SK-N-SH (cell line): ENCODE results near the gene DNAJA2. TPM values are rescaled to one million over a fixed set of nuclear protein-coding genes. Genes with fewer than 3 reads are reported as not detected.

ENCODE experiments used
- CTCF ChIA-PET: fragments of 300-600, 350-600 bp; formaldehyde crosslinking; extraction: SDS; loops from one replicate; lab custom pipeline; 2021; lab: Yijun Ruan, JAX
- POLR2A ChIA-PET: fragments of 350-600 bp; sonication (Branson Sonifier 250); formaldehyde crosslinking; extraction: SDS; loops from one replicate; lab custom pipeline; 2020; ENCODE audit warnings: antibody characterized with exemption, inconsistent platforms; lab: Yijun Ruan, JAX
- DNase-seq: peaks from one replicate; pipeline ENCODE4 v3.0.0; 2012
- H2AFZ ChIP-seq: fragments of 200-600 bp; sonication (generic); 2 replicates; pipeline ENCODE4 v1.8.1; 2016; ENCODE audit warnings: antibody characterized with exemption, mild to moderate bottlenecking, low read depth
- H3F3A ChIP-seq: fragments of 200-600 bp; sonication (generic); replicated peaks from 2 replicates; pipeline ENCODE3; 2016; ENCODE audit warnings: antibody characterized with exemption, mild to moderate bottlenecking; ENCODE audit not compliant: insufficient read depth
- H3K27ac ChIP-seq, 2 experiments: fragments of 200-500 bp in 1 of 2; fragments of 200-600 bp in 1 of 2; sonication (Bioruptor generic) in 1 of 2; sonication (generic), shearing (Covaris generic) in 1 of 2; 2 replicates each; pipeline versions ENCODE4 v1.5.1 to v1.6.1; 2014 to 2016; ENCODE audit warnings: low read depth in 2 of 2, inconsistent platforms in 1 of 2, low read length in 1 of 2, mild to moderate bottlenecking in 1 of 2, mixed read lengths in 1 of 2
- H3K27me3 ChIP-seq: fragments of 200-600 bp; sonication (generic), shearing (Covaris generic); 2 replicates; pipeline ENCODE4 v1.6.1; 2016; ENCODE audit warnings: mixed run types; ENCODE audit not compliant: insufficient read depth
- H3K36me3 ChIP-seq, 2 experiments: fragments of 200-500 bp in 1 of 2; fragments of 200-600 bp in 1 of 2; sonication (Bioruptor generic) in 1 of 2; sonication (generic) in 1 of 2; replicated peaks in 1 of 2; 2 replicates each; pipeline versions ENCODE3 to v1.5.1; 2014 to 2016; ENCODE audit warnings: low read length in 1 of 2, mild to moderate bottlenecking in 1 of 2; ENCODE audit not compliant: insufficient read depth in 2 of 2, control insufficient read depth in 1 of 2
- H3K4me1 ChIP-seq, 2 experiments: fragments of 200-500 bp in 1 of 2; fragments of 200-600 bp in 1 of 2; sonication (Bioruptor generic) in 1 of 2; sonication (generic), shearing (Covaris generic) in 1 of 2; 2 replicates each; pipeline versions ENCODE4 v1.5.1 to v1.6.1; 2014 to 2016; ENCODE audit warnings: low read depth in 1 of 2, low read length in 1 of 2, mixed run types in 1 of 2; ENCODE audit not compliant: insufficient read depth in 2 of 2, control insufficient read depth in 1 of 2
- H3K4me2 ChIP-seq: fragments of 200-600 bp; sonication (generic), shearing (Covaris generic); 2 replicates; pipeline ENCODE4 v1.6.1; 2017; ENCODE audit warnings: mixed run types
- H3K4me3 ChIP-seq, 2 experiments: fragments of 200-500 bp in 1 of 2; fragments of 200-600 bp in 1 of 2; sonication (Bioruptor generic) in 1 of 2; sonication (generic), shearing (Covaris generic) in 1 of 2; 2 replicates each; pipeline versions ENCODE4 v1.5.1 to v1.8.1; 2014 to 2016; ENCODE audit warnings: low read depth in 2 of 2, inconsistent platforms in 1 of 2, low read length in 1 of 2, mild to moderate bottlenecking in 1 of 2, mixed read lengths in 1 of 2, moderate library complexity in 1 of 2
- H3K79me2 ChIP-seq: fragments of 200-600 bp; sonication (generic); 2 replicates; pipeline ENCODE4 v1.8.1; 2017; ENCODE audit warnings: mild to moderate bottlenecking; ENCODE audit not compliant: insufficient read depth
- H3K9ac ChIP-seq: fragments of 200-600 bp; sonication (generic); 2 replicates; pipeline ENCODE4 v1.6.1; 2017; ENCODE audit warnings: mixed run types
- H3K9me2 ChIP-seq: fragments of 200-600 bp; sonication (generic); 2 replicates; pipeline ENCODE4 v1.6.1; 2017; ENCODE audit warnings: mixed run types
- H3K9me3 ChIP-seq: fragments of 200-600 bp; sonication (generic); 2 replicates; pipeline ENCODE4 v1.6.1; 2017; ENCODE audit warnings: mixed run types, mild to moderate bottlenecking, moderate library complexity
- H4K20me1 ChIP-seq: fragments of 200-600 bp; sonication (generic); 2 replicates; pipeline ENCODE4 v1.6.1; 2017; ENCODE audit warnings: mild to moderate bottlenecking, mixed run types; ENCODE audit not compliant: insufficient read depth
- CHD2 ChIP-seq: fragments of 150-350 bp; IDR thresholded peaks from 2 replicates; pipeline ENCODE4 v1.6.1; 2018; ENCODE audit warnings: low read length; ENCODE audit not compliant: partially characterized antibody
- ELF1 ChIP-seq: IDR thresholded peaks from 2 replicates; pipeline ENCODE4 v1.4.0; 2012
- EZH2phosphoT487 ChIP-seq: fragments of 200-600 bp; sonication (generic); IDR thresholded peaks from 2 replicates; pipeline ENCODE4 v1.6.1; 2017; ENCODE audit warnings: low read depth, mixed run types, mild to moderate bottlenecking, antibody characterized with exemption, moderate library complexity, borderline replicate concordance
- FOSL2 ChIP-seq: IDR thresholded peaks from 2 replicates; pipeline ENCODE4 v1.4.0; 2012; ENCODE audit warnings: low read depth, mild to moderate bottlenecking, moderate library complexity, borderline replicate concordance
- FOXJ3 ChIP-seq: sonication (generic); formaldehyde crosslinking; IDR thresholded peaks from 2 replicates; pipeline ENCODE4 v1.5.1; 2020; ENCODE audit warnings: mild to moderate bottlenecking, missing genetic modification reagents
- NFIC ChIP-seq: IDR thresholded peaks from 2 replicates; pipeline ENCODE4 v1.4.0; 2012; ENCODE audit warnings: borderline replicate concordance
- RCOR1 ChIP-seq: fragments of 150-350 bp; IDR thresholded peaks from 2 replicates; pipeline ENCODE4 v1.6.1; 2017; ENCODE audit warnings: antibody characterized with exemption, low read length
- SIN3A ChIP-seq: IDR thresholded peaks from 2 replicates; pipeline ENCODE4 v1.6.1; 2012; ENCODE audit warnings: low read depth, mild to moderate bottlenecking, low read length, moderate library complexity, borderline replicate concordance
- TCF12 ChIP-seq: IDR thresholded peaks from 2 replicates; pipeline ENCODE4 v1.4.0; 2012
- TEAD4 ChIP-seq: IDR thresholded peaks from 2 replicates; pipeline ENCODE4 v1.4.0; 2012; ENCODE audit warnings: mild to moderate bottlenecking, borderline replicate concordance; ENCODE audit not compliant: insufficient read depth
- YY1 ChIP-seq: IDR thresholded peaks from 2 replicates; pipeline ENCODE4 v1.4.0; 2012; ENCODE audit warnings: low read depth, mild to moderate bottlenecking
- WGBS: methylation state at CpG from one replicate; pipeline ENCODE4 v1.1.6; 2017; ENCODE audit warnings: low lambda C conversion rate; 5-methylcytosine and 5-hydroxymethylcytosine counted together
- polyA plus RNA-seq, 3 experiments: library from polyadenylated mRNA; depleted of rRNA; stranded (reverse); fragments of >200 nt; gene quantifications; 2 replicates each; pipeline ENCODE4 v1.2.3, GENCODE V29; 2012
- TF ChIP-seq, protein P1 (sequence below): fragments of 200-600 bp; sonication (generic); IDR thresholded peaks from 2 replicates; pipeline ENCODE4 v1.6.1; 2017; ENCODE audit warnings: antibody characterized with exemption, mild to moderate bottlenecking, moderate library complexity
- TF ChIP-seq, protein P2 (sequence below): fragments of 150-350 bp; IDR thresholded peaks from 2 replicates; pipeline ENCODE4 v1.6.1; 2016; ENCODE audit warnings: mild to moderate bottlenecking, low read depth, low read length
- TF ChIP-seq, protein P3 (sequence below): IDR thresholded peaks from 2 replicates; pipeline ENCODE4 v1.4.0; 2012; ENCODE audit warnings: low read depth
- TF ChIP-seq, protein P4 (sequence below): IDR thresholded peaks from 2 replicates; pipeline ENCODE4; 2012
- TF ChIP-seq, protein P5 (sequence below): IDR thresholded peaks from 2 replicates; pipeline ENCODE4 v1.4.0; 2012; ENCODE audit warnings: low read depth, borderline replicate concordance

DNAJA2 gene
- polyA plus RNA-seq, 1 of the 3 experiments (the other 2 are of a cell fraction), result 9.7 TPM

DNA sequence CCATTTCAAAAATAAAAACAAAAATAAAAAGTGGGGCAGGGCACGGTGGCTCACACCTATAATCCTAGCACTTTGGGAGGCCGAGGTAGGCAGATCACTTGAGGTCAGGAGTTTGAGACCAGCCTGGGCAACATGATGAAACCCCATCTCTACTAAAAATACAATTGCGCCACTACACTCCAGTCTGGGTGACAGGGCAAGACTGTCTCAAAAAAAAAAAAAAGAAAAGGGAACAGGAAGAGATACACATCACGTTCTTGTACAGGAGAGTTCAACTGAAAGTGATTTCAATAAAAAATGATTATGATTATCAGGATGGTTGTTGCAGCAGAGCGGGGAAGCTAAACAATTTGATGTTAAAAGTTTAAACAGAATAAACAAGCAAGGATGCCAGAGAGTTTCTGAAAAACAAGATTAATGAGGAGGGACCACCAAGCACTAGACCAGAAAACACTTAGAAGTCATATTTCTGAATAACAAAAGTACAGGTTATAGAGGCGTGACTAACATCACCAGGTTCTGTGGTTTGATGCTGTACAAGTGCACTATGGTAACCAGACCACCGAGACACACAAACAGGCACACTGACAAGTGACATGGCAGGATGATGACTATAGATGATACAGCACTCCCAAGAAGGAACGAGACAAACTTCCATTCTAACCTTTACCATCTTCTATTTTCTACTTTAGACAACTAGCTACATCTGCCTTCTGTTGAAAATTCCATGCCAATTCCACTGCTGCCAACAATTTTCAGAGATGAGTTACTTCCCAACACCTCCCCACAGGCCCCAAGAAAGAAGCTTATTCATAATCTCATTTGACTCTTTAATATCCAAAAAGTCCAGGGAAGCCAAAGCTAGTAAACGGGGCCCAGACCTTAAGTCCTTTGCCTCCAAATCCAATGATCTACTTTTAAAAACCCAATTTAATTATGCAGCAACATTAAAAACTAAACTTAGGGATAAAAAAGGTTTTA is 11.8 kb downstream of the DNAJA2 start:
- no peaks in the 10 kb centered on the region for H3K9me3 ChIP-seq
- peak overlapping the region in 1 of 2 experiments; percentile 39; a peak in 2 of 4 replicates for H3K27ac ChIP-seq
- no peaks in the 10 kb centered on the region for H3K9me2 ChIP-seq
- no peak for TF ChIP-seq NFIC
- TF ChIP-seq YY1, result no peak
- TF ChIP-seq RCOR1, result no peak
- TF ChIP-seq FOXJ3 (CRISPR knock-in tag), result no peak
- TF ChIP-seq ELF1, result no peak
- TF ChIP-seq FOSL2, result no peak
- no peak for TF ChIP-seq CHD2
- TF ChIP-seq, protein P1, sequence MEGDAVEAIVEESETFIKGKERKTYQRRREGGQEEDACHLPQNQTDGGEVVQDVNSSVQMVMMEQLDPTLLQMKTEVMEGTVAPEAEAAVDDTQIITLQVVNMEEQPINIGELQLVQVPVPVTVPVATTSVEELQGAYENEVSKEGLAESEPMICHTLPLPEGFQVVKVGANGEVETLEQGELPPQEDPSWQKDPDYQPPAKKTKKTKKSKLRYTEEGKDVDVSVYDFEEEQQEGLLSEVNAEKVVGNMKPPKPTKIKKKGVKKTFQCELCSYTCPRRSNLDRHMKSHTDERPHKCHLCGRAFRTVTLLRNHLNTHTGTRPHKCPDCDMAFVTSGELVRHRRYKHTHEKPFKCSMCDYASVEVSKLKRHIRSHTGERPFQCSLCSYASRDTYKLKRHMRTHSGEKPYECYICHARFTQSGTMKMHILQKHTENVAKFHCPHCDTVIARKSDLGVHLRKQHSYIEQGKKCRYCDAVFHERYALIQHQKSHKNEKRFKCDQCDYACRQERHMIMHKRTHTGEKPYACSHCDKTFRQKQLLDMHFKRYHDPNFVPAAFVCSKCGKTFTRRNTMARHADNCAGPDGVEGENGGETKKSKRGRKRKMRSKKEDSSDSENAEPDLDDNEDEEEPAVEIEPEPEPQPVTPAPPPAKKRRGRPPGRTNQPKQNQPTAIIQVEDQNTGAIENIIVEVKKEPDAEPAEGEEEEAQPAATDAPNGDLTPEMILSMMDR, result no peak
- TF ChIP-seq, protein P2, sequence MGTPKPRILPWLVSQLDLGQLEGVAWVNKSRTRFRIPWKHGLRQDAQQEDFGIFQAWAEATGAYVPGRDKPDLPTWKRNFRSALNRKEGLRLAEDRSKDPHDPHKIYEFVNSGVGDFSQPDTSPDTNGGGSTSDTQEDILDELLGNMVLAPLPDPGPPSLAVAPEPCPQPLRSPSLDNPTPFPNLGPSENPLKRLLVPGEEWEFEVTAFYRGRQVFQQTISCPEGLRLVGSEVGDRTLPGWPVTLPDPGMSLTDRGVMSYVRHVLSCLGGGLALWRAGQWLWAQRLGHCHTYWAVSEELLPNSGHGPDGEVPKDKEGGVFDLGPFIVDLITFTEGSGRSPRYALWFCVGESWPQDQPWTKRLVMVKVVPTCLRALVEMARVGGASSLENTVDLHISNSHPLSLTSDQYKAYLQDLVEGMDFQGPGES, result no peak
- TF ChIP-seq, protein P3, sequence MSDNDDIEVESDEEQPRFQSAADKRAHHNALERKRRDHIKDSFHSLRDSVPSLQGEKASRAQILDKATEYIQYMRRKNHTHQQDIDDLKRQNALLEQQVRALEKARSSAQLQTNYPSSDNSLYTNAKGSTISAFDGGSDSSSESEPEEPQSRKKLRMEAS, result no peak
- TF ChIP-seq, protein P4, sequence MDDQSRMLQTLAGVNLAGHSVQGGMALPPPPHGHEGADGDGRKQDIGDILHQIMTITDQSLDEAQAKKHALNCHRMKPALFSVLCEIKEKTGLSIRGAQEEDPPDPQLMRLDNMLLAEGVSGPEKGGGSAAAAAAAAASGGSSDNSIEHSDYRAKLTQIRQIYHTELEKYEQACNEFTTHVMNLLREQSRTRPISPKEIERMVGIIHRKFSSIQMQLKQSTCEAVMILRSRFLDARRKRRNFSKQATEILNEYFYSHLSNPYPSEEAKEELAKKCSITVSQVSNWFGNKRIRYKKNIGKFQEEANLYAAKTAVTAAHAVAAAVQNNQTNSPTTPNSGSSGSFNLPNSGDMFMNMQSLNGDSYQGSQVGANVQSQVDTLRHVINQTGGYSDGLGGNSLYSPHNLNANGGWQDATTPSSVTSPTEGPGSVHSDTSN, result no peak
- TF ChIP-seq TCF12, result no peak
- TF ChIP-seq, protein P5, sequence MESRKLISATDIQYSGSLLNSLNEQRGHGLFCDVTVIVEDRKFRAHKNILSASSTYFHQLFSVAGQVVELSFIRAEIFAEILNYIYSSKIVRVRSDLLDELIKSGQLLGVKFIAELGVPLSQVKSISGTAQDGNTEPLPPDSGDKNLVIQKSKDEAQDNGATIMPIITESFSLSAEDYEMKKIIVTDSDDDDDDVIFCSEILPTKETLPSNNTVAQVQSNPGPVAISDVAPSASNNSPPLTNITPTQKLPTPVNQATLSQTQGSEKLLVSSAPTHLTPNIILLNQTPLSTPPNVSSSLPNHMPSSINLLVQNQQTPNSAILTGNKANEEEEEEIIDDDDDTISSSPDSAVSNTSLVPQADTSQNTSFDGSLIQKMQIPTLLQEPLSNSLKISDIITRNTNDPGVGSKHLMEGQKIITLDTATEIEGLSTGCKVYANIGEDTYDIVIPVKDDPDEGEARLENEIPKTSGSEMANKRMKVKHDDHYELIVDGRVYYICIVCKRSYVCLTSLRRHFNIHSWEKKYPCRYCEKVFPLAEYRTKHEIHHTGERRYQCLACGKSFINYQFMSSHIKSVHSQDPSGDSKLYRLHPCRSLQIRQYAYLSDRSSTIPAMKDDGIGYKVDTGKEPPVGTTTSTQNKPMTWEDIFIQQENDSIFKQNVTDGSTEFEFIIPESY, result no peak
- TF ChIP-seq SIN3A, result no peak
- TF ChIP-seq TEAD4, result no peak
- no peak for TF ChIP-seq EZH2phosphoT487
- H3F3A ChIP-seq, result peaks cover 12% of the 10 kb centered on the region
- no peak overlapping the region for H3K4me3 ChIP-seq
- ChIA-PET POLR2A (no interaction called here), CTCF (interaction anchor here (0.6 to 2.4 kb wide), 5 partner anchors 14 to 1230 kb away, joined by 3 to 5 read pairs (median 3); no protein-coding TSS in a partner anchor)
- no peak overlapping the region for H2AFZ ChIP-seq
- no peak overlapping the region for H3K4me2 ChIP-seq
- peaks cover 80 to 82% of the 10 kb centered on the region in 2 experiments for H3K36me3 ChIP-seq
- H3K9ac ChIP-seq, result no peak overlapping the region
- peaks cover 38% of the 10 kb centered on the region for H4K20me1 ChIP-seq
- H3K4me1 ChIP-seq, result peaks cover 0 to 10% of the 10 kb centered on the region in 2 experiments; a peak in 1 of 4 replicates
- H3K79me2 ChIP-seq, result peaks cover 54% of the 10 kb centered on the region
- DNase-seq, result no peak
- WGBS, result 90% methylated on average over 9 of the region's 9 CpGs
- H3K27me3 ChIP-seq, result no peaks in the 10 kb centered on the region
